Adrenal gland (tissue), 5 donors: ENCODE results near the gene ARHGEF39.

Experiments used
- POLR2A ChIP-seq, 2 donors: fragments of 450-650 bp; IDR thresholded peaks; one replicate each; pipeline ENCODE4 v1.6.1; 2017; ENCODE audit warnings: antibody characterized with exemption in 2 of 2, mild to moderate bottlenecking in 2 of 2, moderate library complexity in 1 of 2
- TF ChIP-seq, protein P1 (sequence below), 6 experiments: fragments of 450-650 bp in 4 of 6; fragments of 200-600 bp in 2 of 6; sonication (generic) in 1 of 6; IDR thresholded peaks; 1 replicate in 5 of 6; 2 replicates in 1 of 6; pipeline versions ENCODE4 v1.5.1 to v1.8.0; 2016 to 2021; ENCODE audit warnings: antibody characterized with exemption in 6 of 6, mild to moderate bottlenecking in 2 of 6, moderate library complexity in 1 of 6
- donor health status: DM: no; HTN: no; CAD: no.

DNA sequence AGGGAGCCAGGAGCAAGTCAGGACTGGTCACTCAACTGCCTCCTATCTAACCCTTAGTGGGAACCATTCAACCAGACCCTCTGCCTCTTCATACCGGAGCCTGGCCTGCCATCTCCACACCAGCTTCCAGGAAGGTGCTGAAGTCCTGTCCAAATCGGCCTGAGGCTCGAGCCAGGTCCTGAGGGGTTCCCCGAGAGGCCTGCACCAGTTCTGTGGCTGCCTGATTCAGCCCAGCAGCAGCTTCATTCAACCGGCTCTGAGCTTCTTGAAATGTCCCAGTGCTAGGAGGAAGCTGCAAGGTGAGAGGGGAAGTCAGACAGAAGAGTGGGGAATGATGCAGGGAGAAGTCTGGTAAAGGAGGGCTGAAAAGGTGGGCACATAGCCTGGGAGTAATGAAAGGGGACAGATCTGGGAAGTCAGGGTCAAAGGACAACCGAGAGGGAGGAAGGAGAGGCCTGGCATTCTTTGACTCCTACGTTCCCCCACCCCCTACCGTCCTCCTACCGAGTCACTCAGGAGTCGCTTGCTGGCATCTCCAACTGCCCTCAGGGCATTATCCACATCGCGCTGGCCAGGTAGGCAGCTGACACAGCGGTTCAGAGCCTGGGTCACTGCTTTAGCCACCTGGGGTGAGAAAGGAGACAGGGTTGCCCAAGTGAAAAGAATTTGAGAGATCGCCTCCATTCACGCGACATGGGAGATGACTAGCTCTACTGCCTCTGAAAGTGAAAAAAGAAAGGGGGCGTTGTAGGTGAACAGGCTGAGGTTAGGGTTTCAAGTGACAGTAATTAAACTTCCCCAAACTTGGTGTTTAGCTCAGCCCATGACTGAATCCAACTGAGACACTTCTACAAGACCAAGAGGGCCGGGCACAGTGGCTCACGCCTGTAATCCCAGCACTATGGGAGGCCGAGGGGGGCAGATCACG is 46.8 kb upstream of the ARHGEF39 start:
- TF ChIP-seq, protein P1, sequence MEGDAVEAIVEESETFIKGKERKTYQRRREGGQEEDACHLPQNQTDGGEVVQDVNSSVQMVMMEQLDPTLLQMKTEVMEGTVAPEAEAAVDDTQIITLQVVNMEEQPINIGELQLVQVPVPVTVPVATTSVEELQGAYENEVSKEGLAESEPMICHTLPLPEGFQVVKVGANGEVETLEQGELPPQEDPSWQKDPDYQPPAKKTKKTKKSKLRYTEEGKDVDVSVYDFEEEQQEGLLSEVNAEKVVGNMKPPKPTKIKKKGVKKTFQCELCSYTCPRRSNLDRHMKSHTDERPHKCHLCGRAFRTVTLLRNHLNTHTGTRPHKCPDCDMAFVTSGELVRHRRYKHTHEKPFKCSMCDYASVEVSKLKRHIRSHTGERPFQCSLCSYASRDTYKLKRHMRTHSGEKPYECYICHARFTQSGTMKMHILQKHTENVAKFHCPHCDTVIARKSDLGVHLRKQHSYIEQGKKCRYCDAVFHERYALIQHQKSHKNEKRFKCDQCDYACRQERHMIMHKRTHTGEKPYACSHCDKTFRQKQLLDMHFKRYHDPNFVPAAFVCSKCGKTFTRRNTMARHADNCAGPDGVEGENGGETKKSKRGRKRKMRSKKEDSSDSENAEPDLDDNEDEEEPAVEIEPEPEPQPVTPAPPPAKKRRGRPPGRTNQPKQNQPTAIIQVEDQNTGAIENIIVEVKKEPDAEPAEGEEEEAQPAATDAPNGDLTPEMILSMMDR (IDR thresholded peaks at IDR 0.05), result no peak
- TF ChIP-seq POLR2A (IDR thresholded peaks at IDR 0.05), result no peak
